IMR-90 (cell line): ENCODE results near the gene RAB9A. TPM values are rescaled to one million over a fixed set of nuclear protein-coding genes. Genes with fewer than 3 reads are reported as not detected.

Experiments
- ATAC-seq: fragments of 200-7000 bp; cut with Tn5 transposase; 2 replicates; pipeline ENCODE4 v1.9.1; 2020; ENCODE audit warnings: low read depth, mild to moderate bottlenecking, moderate library complexity
- BruUV-seq: library from RNA; stranded (reverse); fragments of 400-500 nt; replicated peaks from 2 replicates; lab custom pipeline; 2021; lab: Mats Ljungman, UMichigan
- CTCF ChIA-PET: fragments of 300-600 bp; formaldehyde crosslinking; extraction: SDS; loops from one replicate; lab custom pipeline; 2021; ENCODE audit warnings: antibody characterized with exemption; lab: Yijun Ruan, JAX
- POLR2A ChIA-PET: fragments of 300-600 bp; sonication (Branson Sonifier 250); formaldehyde crosslinking; loops from one replicate; lab custom pipeline; 2022; ENCODE audit warnings: antibody characterized with exemption; ENCODE audit not compliant: unreplicated experiment; lab: Charles Lee
- DNase-seq: peaks from one replicate; pipeline ENCODE4 v3.0.0; 2013
- H2AFZ ChIP-seq: replicated peaks from 2 replicates; pipeline ENCODE3; 2013; ENCODE audit warnings: low read length, mild to moderate bottlenecking; ENCODE audit not compliant: poor library complexity
- H2AK5ac ChIP-seq: 2 replicates; pipeline ENCODE4 v1.6.1; 2013; ENCODE audit warnings: low read depth, low read length, inconsistent platforms
- H2AK9ac ChIP-seq: replicated peaks from 2 replicates; pipeline ENCODE3; 2013; ENCODE audit warnings: mild to moderate bottlenecking, low read depth, low read length, moderate library complexity; ENCODE audit not compliant: poor library complexity
- H2BK120ac ChIP-seq: 2 replicates; pipeline ENCODE4 v1.6.1; 2013; ENCODE audit warnings: low read depth, low read length, inconsistent platforms
- H2BK15ac ChIP-seq: 3 replicates; pipeline ENCODE4 v1.6.1; 2013; ENCODE audit warnings: low read depth, low read length, inconsistent platforms
- H2BK20ac ChIP-seq: 2 replicates; pipeline ENCODE4 v1.6.1; 2013; ENCODE audit warnings: low read depth, mild to moderate bottlenecking, inconsistent platforms, low read length, moderate library complexity
- H2BK5ac ChIP-seq: 2 replicates; pipeline ENCODE4 v1.6.1; 2013; ENCODE audit warnings: mild to moderate bottlenecking, low read depth, low read length, inconsistent platforms; ENCODE audit not compliant: poor library complexity, severe bottlenecking
- H3K14ac ChIP-seq: replicated peaks from 2 replicates; pipeline ENCODE4 v1.6.1; 2013; ENCODE audit warnings: low read depth, low read length, inconsistent platforms
- H3K18ac ChIP-seq: 2 replicates; pipeline ENCODE4 v1.6.1; 2013; ENCODE audit warnings: low read depth, low read length, control low read depth
- H3K23ac ChIP-seq: 2 replicates; pipeline ENCODE4 v1.6.1; 2013; ENCODE audit warnings: low read depth, low read length, inconsistent platforms
- H3K27ac ChIP-seq: 2 replicates; pipeline ENCODE4 v1.5.1; 2013; ENCODE audit warnings: mild to moderate bottlenecking, control low read depth, low read length; ENCODE audit not compliant: insufficient read depth
- H3K27me3 ChIP-seq: 2 replicates; pipeline ENCODE4 v1.6.1; 2013; ENCODE audit warnings: low read length; ENCODE audit not compliant: control insufficient read depth, insufficient read depth
- H3K36me3 ChIP-seq: 2 replicates; pipeline ENCODE4 v1.6.1; 2013; ENCODE audit warnings: low read length, mixed read lengths; ENCODE audit not compliant: control insufficient read depth, insufficient read depth
- H3K4ac ChIP-seq: 2 replicates; pipeline ENCODE4 v1.6.1; 2013; ENCODE audit warnings: low read depth, low read length, inconsistent platforms
- H3K4me1 ChIP-seq: 2 replicates; pipeline ENCODE4 v1.6.1; 2013; ENCODE audit warnings: low read length, mixed read lengths; ENCODE audit not compliant: control insufficient read depth, insufficient read depth
- H3K4me2 ChIP-seq: 2 replicates; pipeline ENCODE4 v1.6.1; 2013; ENCODE audit warnings: low read depth, mild to moderate bottlenecking, control low read depth, low read length, moderate library complexity
- H3K4me3 ChIP-seq: 2 replicates; pipeline ENCODE4 v1.5.1; 2013; ENCODE audit warnings: low read depth, mild to moderate bottlenecking, control low read depth, low read length, moderate library complexity; ENCODE audit not compliant: insufficient read depth
- H3K56ac ChIP-seq: 2 replicates; pipeline ENCODE4 v1.6.1; 2013; ENCODE audit warnings: low read length, inconsistent platforms; ENCODE audit not compliant: insufficient read depth; ENCODE audit errors: extremely low read depth
- H3K79me1 ChIP-seq, 2 experiments: 2 replicates each; pipeline ENCODE4 v1.6.1; 2013; ENCODE audit warnings: low read length in 2 of 2, inconsistent platforms in 1 of 2, low read depth in 1 of 2
- H3K9ac ChIP-seq: 2 replicates; pipeline ENCODE4 v1.6.1; 2013; ENCODE audit warnings: low read depth, low read length, control low read depth
- H3K9me1 ChIP-seq: 2 replicates; pipeline ENCODE4 v1.6.1; 2013; ENCODE audit warnings: low read length, inconsistent platforms; ENCODE audit not compliant: insufficient read depth
- H3K9me3 ChIP-seq: 2 replicates; pipeline ENCODE4 v1.6.1; 2013; ENCODE audit warnings: low read length; ENCODE audit not compliant: control insufficient read depth, insufficient read depth
- H4K20me1 ChIP-seq: 2 replicates; pipeline ENCODE4 v1.6.1; 2013; ENCODE audit warnings: low read length, inconsistent platforms; ENCODE audit not compliant: insufficient read depth
- H4K5ac ChIP-seq: 2 replicates; pipeline ENCODE4 v1.6.1; 2013; ENCODE audit warnings: mild to moderate bottlenecking, low read depth, low read length, control low read depth
- H4K8ac ChIP-seq, 2 experiments: 2 replicates each; pipeline ENCODE4 v1.6.1; 2013; ENCODE audit warnings: low read depth in 2 of 2, low read length in 2 of 2, control low read depth in 1 of 2, inconsistent platforms in 1 of 2
- H4K91ac ChIP-seq: 2 replicates; pipeline ENCODE4 v1.6.1; 2013; ENCODE audit warnings: low read depth, low read length, inconsistent platforms; ENCODE audit not compliant: insufficient read depth
- CEBPB ChIP-seq: IDR thresholded peaks from 2 replicates; pipeline ENCODE4 v1.6.1; 2012; ENCODE audit warnings: low read depth, low read length, improper control_type of control experiment
- CHD1 ChIP-seq: IDR thresholded peaks from 2 replicates; pipeline ENCODE4 v1.6.1; 2012; ENCODE audit warnings: low read depth, low read length, improper control_type of control experiment
- CTCF ChIP-seq: conservative IDR thresholded peaks from 2 replicates; pipeline ENCODE4 v1.5.1; 2012; ENCODE audit warnings: mild to moderate bottlenecking, low read depth, low read length, improper control_type of control experiment
- MAZ ChIP-seq: IDR thresholded peaks from 2 replicates; pipeline ENCODE4 v1.6.1; 2012; ENCODE audit warnings: low read depth, mild to moderate bottlenecking, low read length, improper control_type of control experiment, moderate library complexity, borderline replicate concordance
- NFE2L2 ChIP-seq: fragments of 150-350 bp; IDR thresholded peaks from 2 replicates; pipeline ENCODE4 v1.6.1; 2016; ENCODE audit warnings: low read depth, mild to moderate bottlenecking, low read length
- RAD21 ChIP-seq: IDR thresholded peaks from 2 replicates; pipeline ENCODE4 v1.6.1; 2012; ENCODE audit warnings: low read length, improper control_type of control experiment
- RCOR1 ChIP-seq: IDR thresholded peaks from 2 replicates; pipeline ENCODE4 v1.6.1; 2012; ENCODE audit warnings: mild to moderate bottlenecking, low read length, improper control_type of control experiment; ENCODE audit not compliant: insufficient replicate concordance
- RFX5 ChIP-seq: IDR thresholded peaks from 2 replicates; pipeline ENCODE4 v1.8.0; 2012; ENCODE audit warnings: low read depth, mild to moderate bottlenecking, low read length, moderate library complexity
- SMC3 ChIP-seq: fragments of 150-350 bp; IDR thresholded peaks from 2 replicates; pipeline ENCODE4 v1.6.1; 2016; ENCODE audit warnings: low read depth, mild to moderate bottlenecking, antibody characterized with exemption, low read length, moderate library complexity
- dilution Hi-C: fragments of 300-500 bp; cut with HindIII; formaldehyde crosslinking; loops from one replicate; pipeline ENCODE4 v1.14.3; 2018; ENCODE audit warnings: low sequenced_read_pairs; ENCODE audit not compliant: unreplicated experiment
- in situ Hi-C: fragments of 300-500 bp; cut with MboI; formaldehyde crosslinking; loops from 3 replicates; pipeline ENCODE4 v1.14.3; 2019; ENCODE audit warnings: low sequenced_read_pairs, inconsistent platforms, mixed read lengths
- intact Hi-C: fragments of 100-400 bp; cut with micrococcal nuclease; formaldehyde crosslinking; loops from 2 replicates; pipeline ENCODE4 v1.10.0; 2022
- polyA plus RNA-seq, 3 experiments: library from polyadenylated mRNA; depleted of rRNA; stranded (reverse); fragments of >200 nt; gene quantifications; 2 replicates each; pipeline ENCODE4 v1.2.3, GENCODE V29; 2012; ENCODE audit warnings: low replicate concordance in 1 of 3
- total RNA-seq: library from RNA; depleted of rRNA; stranded (reverse); fragments of >200 nt; gene quantifications from 2 replicates; pipeline ENCODE4 v1.2.3, GENCODE V29; 2012

RAB9A gene
- total and polyA plus RNA-seq, 2 of the 4 experiments (the other 2 are of a cell fraction), result 15.8 to 22.3 TPM

GRCh38 chrX:13667919-13668318, 21.0 kb upstream of the RAB9A start:
- Histone ChIP-seq H3K36me3 (no peaks in the 10 kb centered on the region), H3K27ac (no peak overlapping the region), H2AK9ac (no peak overlapping the region), H2BK120ac (no peak overlapping the region), H2BK20ac (no peak overlapping the region), H3K4me2 (no peak overlapping the region), H4K5ac (no peak overlapping the region), H3K79me1 (no peaks in the 10 kb centered on the region), H2AK5ac (no peak overlapping the region), H3K9me3 (no peaks in the 10 kb centered on the region), H2BK15ac (no peak overlapping the region), H4K91ac (no peak overlapping the region), H4K20me1 (no peaks in the 10 kb centered on the region), H3K9ac (no peak overlapping the region), H3K23ac (no peak overlapping the region), H3K27me3 (peaks cover 27% of the 10 kb centered on the region), H2BK5ac (no peak overlapping the region), H3K4me1 (peaks cover 2% of the 10 kb centered on the region; the same call in 1 of the 2 replicates), H3K9me1 (no peaks in the 10 kb centered on the region), H3K18ac (no peak overlapping the region), H3K56ac (no peak overlapping the region), H3K4ac (no peak overlapping the region), H3K14ac (no peak overlapping the region), H3K4me3 (no peak overlapping the region), H4K8ac (no peak overlapping the region), H2AFZ (no peak overlapping the region)
- ChIA-PET POLR2A (no interaction called here), CTCF (no interaction called here)
- intact Hi-C loops, result no loop called here
- ATAC-seq (no peak), DNase-seq (no peak)
- BruUV-seq, result no TSS peak
- dilution Hi-C loops, result no loop called here
- no peak for TF ChIP-seq RFX5
- no peak for TF ChIP-seq SMC3
- TF ChIP-seq CEBPB, result no peak
- TF ChIP-seq CHD1, result no peak
- no peak for TF ChIP-seq CTCF
- no peak for TF ChIP-seq NFE2L2
- TF ChIP-seq RCOR1, result no peak
- no peak for TF ChIP-seq RAD21
- no peak for TF ChIP-seq MAZ
- in situ Hi-C loops, result no loop called here
